Stimulated activated CD4-positive, alpha-beta T cell treated with anti-CD3 and anti-CD28 coated beads, Interleukin-1b, Interleukin-23, amount 100 ng/mL, for 24 hours (primary cell): ENCODE measurements around the gene SLC25A40.

Experiments
- DNase-seq, 4 experiments: peaks; one replicate each; pipeline ENCODE4 v3.0.0-alpha.2; 2020; ENCODE audit warnings: low read depth in 4 of 4, low spot score in 1 of 4

The SLC25A40 gene

GRCh38 chr7:87785368-87785995 lies 90.7 kb downstream of the SLC25A40 start:
- no peak for DNase-seq

GRCh38 chr7:87784424-87784823 lies 91.7 kb downstream of the SLC25A40 start:
- no peak for DNase-seq
